SK-N-MC (cell line): ENCODE results near the gene FHIT.

Experiments used
- DNase-seq: peaks from one replicate; pipeline ENCODE4 v3.0.0-alpha.2; 2011; ENCODE audit warnings: low read depth, low spot score
- H3K27ac ChIP-seq: fragments of 200-600 bp; sonication (generic); 2 replicates; pipeline ENCODE4 v1.5.1; 2016; ENCODE audit warnings: mixed run types
- H3K36me3 ChIP-seq: fragments of 200-600 bp; sonication (generic); 2 replicates; pipeline ENCODE4 v1.6.1; 2017; ENCODE audit warnings: antibody characterized with exemption, low read length, mixed read lengths; ENCODE audit not compliant: insufficient read depth
- H3K4me3 ChIP-seq: fragments of 200-600 bp; sonication (generic); 2 replicates; pipeline ENCODE4 v1.5.1; 2016
- H3K9ac ChIP-seq: fragments of 200-600 bp; sonication (generic); 2 replicates; pipeline ENCODE4 v1.8.0; 2017; ENCODE audit warnings: mixed run types, mixed read lengths; ENCODE audit not compliant: insufficient read length
- H3K9me3 ChIP-seq: fragments of 200-600 bp; sonication (generic); 2 replicates; pipeline ENCODE4 v1.6.1; 2017; ENCODE audit warnings: low read depth, mild to moderate bottlenecking, antibody characterized with exemption, low read length, moderate library complexity, mixed read lengths
- EZH2 ChIP-seq: fragments of 200-600 bp; sonication (generic); IDR thresholded peaks from one replicate; pipeline ENCODE4 v1.6.1; 2017; ENCODE audit warnings: antibody characterized with exemption
- FOXP2 ChIP-seq: optimal IDR thresholded peaks from 2 replicates; pipeline ENCODE3; 2011; ENCODE audit warnings: mild to moderate bottlenecking, moderate library complexity; ENCODE audit not compliant: insufficient read depth; ENCODE audit errors: extremely low read length, control extremely low read depth
- POLR2AphosphoS5 ChIP-seq: IDR thresholded peaks from 2 replicates; pipeline ENCODE4 v1.6.1; 2012; ENCODE audit warnings: mild to moderate bottlenecking, low read depth, low read length, borderline replicate concordance

The FHIT gene

GRCh38 chr3:61169621-61170251 is 81.5 kb downstream of the FHIT start:
- DNase-seq = no peak
- Histone ChIP-seq H3K4me3 (no peak overlapping the region), H3K9me3 (no peaks in the 10 kb centered on the region), H3K9ac (no peak overlapping the region), H3K27ac (no peak overlapping the region), H3K36me3 (no peaks in the 10 kb centered on the region)
- no peak for TF ChIP-seq FOXP2
- no peak for TF ChIP-seq POLR2AphosphoS5
- TF ChIP-seq EZH2 = no peak

DNA sequence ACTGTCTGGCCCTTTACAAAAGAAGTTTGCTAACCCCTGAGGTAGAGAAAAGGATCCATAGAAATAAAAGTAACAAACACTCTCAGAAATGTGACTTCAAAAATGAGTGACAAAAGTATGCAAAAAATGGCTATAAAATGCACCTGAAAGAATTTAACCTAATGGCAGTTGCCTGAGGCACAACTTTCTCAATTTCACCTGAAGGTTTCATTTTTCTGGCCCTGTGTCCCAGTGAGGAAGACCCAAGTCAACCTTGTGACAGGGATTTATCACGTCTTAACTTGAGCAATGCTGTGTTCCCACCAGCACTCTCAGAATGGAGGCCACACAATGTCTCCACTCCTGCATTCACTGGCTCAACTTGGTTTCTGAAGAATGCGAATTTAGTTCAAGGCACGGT is 83.0 kb downstream of the FHIT start:
- no peak overlapping the region for H3K4me3 ChIP-seq
- no peak overlapping the region for H3K27ac ChIP-seq
- no peaks in the 10 kb centered on the region for H3K36me3 ChIP-seq
- no peak for DNase-seq
- TF ChIP-seq POLR2AphosphoS5 (no peak), EZH2 (no peak), FOXP2 (no peak)
- H3K9ac ChIP-seq = no peak overlapping the region
- H3K9me3 ChIP-seq = no peaks in the 10 kb centered on the region

- Histone ChIP-seq H3K36me3 (no peaks in the 10 kb centered on the region), H3K27ac (no peak overlapping the region), H3K9ac (no peak overlapping the region), H3K4me3 (no peak overlapping the region), H3K9me3 (no peaks in the 10 kb centered on the region)
- no peak for DNase-seq
- TF ChIP-seq EZH2 (no peak), FOXP2 (no peak), POLR2AphosphoS5 (no peak)
Observed at GRCh38 chr3:61162965-61163364, 88.3 kb downstream of the FHIT start.

DNA sequence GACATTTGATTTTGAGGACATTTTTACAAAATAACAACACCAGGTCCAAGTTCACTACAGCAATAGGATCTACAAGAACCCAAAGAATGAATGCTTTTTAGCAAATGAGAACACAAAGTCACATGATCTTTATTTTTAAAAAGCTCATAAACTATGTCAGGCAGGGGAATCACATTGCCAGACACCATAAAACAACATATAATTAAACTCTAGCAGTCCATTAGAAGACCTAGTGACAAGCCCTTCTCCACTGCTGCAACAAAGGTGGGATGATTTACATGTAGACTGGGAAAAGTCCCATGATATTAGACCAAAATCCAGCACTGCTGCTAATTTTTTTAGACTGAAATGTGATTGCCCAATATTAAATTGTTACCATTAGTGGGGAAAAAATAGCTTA is 92.6 kb downstream of the FHIT start:
- no peak for DNase-seq
- TF ChIP-seq FOXP2 (no peak), EZH2 (no peak), POLR2AphosphoS5 (no peak)

DNA sequence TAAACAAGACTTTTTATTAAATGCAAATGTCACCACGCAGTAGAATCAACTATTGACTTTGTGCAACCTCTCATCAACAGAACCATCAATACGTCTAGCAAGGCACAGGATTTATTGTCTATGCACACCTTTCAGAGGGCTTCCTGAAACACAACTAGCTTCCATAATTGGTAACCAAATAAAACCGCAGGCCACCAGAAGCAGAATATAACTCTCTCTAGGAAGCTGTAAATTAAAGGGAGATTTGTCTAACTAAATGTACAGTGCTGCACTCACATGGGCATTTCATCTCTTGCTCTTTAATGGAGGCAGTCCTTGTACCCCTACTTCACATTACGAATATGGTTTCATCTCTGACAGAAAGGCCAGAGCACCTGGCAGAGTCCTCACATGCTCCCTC is 93.0 kb downstream of the FHIT start:
- H3K36me3 ChIP-seq = no peaks in the 10 kb centered on the region
- no peaks in the 10 kb centered on the region for H3K9me3 ChIP-seq
- no peak for DNase-seq
- TF ChIP-seq POLR2AphosphoS5 (no peak), EZH2 (no peak), FOXP2 (no peak)
- H3K9ac ChIP-seq = no peak overlapping the region
- no peak overlapping the region for H3K27ac ChIP-seq
- no peak overlapping the region for H3K4me3 ChIP-seq

More for the DNA sequence above, 92.6 kb downstream of the FHIT start:
- H3K9me3 ChIP-seq = no peaks in the 10 kb centered on the region
- H3K9ac ChIP-seq = no peak overlapping the region
- H3K27ac ChIP-seq = no peak overlapping the region
- H3K4me3 ChIP-seq = no peak overlapping the region
- H3K36me3 ChIP-seq = no peaks in the 10 kb centered on the region

DNA sequence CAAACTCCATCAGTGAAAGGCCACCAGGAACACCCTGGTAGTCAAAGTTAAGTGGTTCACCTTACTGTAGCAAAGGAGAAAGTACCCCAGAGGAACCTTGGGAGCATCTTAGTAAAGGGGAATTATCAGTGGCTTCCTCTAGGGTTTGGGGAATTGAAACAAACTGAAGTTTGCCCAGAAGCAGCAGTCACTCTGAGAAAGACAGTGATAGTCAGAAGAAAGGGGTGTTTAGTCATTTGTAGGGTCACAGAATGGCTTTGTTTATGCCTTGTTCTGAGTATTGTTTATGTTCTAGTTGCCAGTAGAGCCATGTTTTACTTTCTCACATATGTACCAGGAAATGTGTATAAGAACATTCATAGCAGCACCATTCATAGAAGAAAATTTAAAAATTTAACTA is 93.8 kb downstream of the FHIT start:
- no peak overlapping the region for H3K4me3 ChIP-seq
- TF ChIP-seq POLR2AphosphoS5 (no peak), EZH2 (no peak), FOXP2 (no peak)
- H3K36me3 ChIP-seq = no peaks in the 10 kb centered on the region
- H3K9me3 ChIP-seq = no peaks in the 10 kb centered on the region
- DNase-seq = no peak
- H3K27ac ChIP-seq = no peak overlapping the region
- no peak overlapping the region for H3K9ac ChIP-seq

DNA sequence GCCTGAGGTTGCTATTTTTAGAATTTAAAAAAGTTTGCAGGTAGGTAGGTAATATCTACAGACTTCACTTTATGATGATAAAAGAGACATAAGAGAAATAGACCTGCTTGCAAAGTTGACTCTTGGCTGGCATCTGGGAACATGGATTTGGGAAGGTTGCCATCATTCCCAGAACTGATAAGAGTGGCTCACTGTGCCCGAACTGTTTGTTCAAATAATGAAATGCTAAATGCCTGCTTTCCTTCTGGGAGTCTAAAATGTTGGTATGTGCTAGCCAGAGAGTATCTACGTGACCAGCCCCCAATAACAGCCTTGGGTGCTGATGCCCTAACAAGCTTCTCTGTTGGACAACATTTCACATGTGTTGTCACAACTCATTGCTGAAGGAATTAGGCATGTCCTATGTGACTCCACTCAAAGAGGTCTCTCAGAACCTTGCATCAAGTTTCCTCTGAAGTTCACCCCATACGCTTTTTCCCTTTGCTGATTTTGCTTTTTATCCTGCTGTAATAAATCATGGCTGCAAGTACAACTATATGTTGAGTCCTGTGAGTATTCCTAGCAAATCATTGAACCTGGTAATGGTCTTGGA is 95.5 kb downstream of the FHIT start:
- TF ChIP-seq FOXP2 (no peak), EZH2 (no peak), POLR2AphosphoS5 (no peak)
- no peak overlapping the region for H3K27ac ChIP-seq
- DNase-seq = no peak
- no peaks in the 10 kb centered on the region for H3K36me3 ChIP-seq
- H3K4me3 ChIP-seq = no peak overlapping the region
- H3K9ac ChIP-seq = no peak overlapping the region
- H3K9me3 ChIP-seq = no peaks in the 10 kb centered on the region

GRCh38 chr3:61154457-61155198 is 96.6 kb downstream of the FHIT start:
- TF ChIP-seq POLR2AphosphoS5 = no peak
- TF ChIP-seq FOXP2 = no peak
- TF ChIP-seq EZH2 = no peak
- H3K9me3 ChIP-seq = no peaks in the 10 kb centered on the region
- H3K36me3 ChIP-seq = no peaks in the 10 kb centered on the region
- DNase-seq = peak; percentile 12
- H3K4me3 ChIP-seq = no peak overlapping the region
- no peak overlapping the region for H3K27ac ChIP-seq
- no peak overlapping the region for H3K9ac ChIP-seq
